ENCODE measurements around the gene MAD2L2. TPM values are rescaled to one million over a fixed set of nuclear protein-coding genes. Genes with fewer than 3 reads are reported as not detected.

Gene MAD2L2
- total RNA-seq, 1 experiment from 2014 or later: 283 TPM

GRCh38 chr1:11629184-11630016 lies 51.5 kb downstream of the MAD2L2 start:
- no peaks in the 10 kb centered on the region for H3K9me3 Mint-ChIP-seq
- H3K4me1 Mint-ChIP-seq: peaks cover 0 to 8% of the 10 kb centered on the region in 2 experiments; a peak in 1 of 4 replicates
- H3K23ac ChIP-seq (ENCODE audit: insufficient read length, low read depth, low read length): no peak overlapping the region
- no peak overlapping the region for H2BK5ac ChIP-seq (ENCODE audit: insufficient read length, low read length)
- no peaks in the 10 kb centered on the region for H3K4me1 ChIP-seq (ENCODE audit: insufficient read depth, low read length)
- no peak overlapping the region for H3K27ac ChIP-seq (ENCODE audit: insufficient read length, low read depth, low read length)
- H3K56ac ChIP-seq (ENCODE audit: insufficient read length, low read depth, low read length): no peak overlapping the region
- no peak for DNase-seq
- no peak overlapping the region for H3K18ac ChIP-seq (ENCODE audit: insufficient read length, low read depth, low read length)
- H3K14ac ChIP-seq (ENCODE audit: insufficient read depth, low read length): no peak overlapping the region
- no peak overlapping the region for H2AFZ ChIP-seq (ENCODE audit: low read length)
- no peaks in the 10 kb centered on the region for H3K23me2 ChIP-seq (ENCODE audit: insufficient read length, low read depth, low read length, poor library complexity, severe bottlenecking)
- no peaks in the 10 kb centered on the region for H3K9me3 ChIP-seq (ENCODE audit: control insufficient read depth, low read depth, low read length)
- H4K91ac ChIP-seq (ENCODE audit: insufficient read length, low read depth, low read length): no peak overlapping the region
- no peak overlapping the region for H3K4me3 Mint-ChIP-seq
- no peaks in the 10 kb centered on the region for H3K79me2 ChIP-seq (ENCODE audit: insufficient read depth, low read length)
- no peak for TF ChIP-seq CTCF (conservative IDR thresholded peaks at IDR 0.05)
- H3K27me3 Mint-ChIP-seq (ENCODE audit: low read depth): peaks cover 15% of the 10 kb centered on the region
- H4K8ac ChIP-seq (replicated peaks; ENCODE audit: insufficient read length, low read depth, low read length): no peak overlapping the region
- H2BK12ac ChIP-seq (ENCODE audit: insufficient read length, low read depth, low read length): no peak overlapping the region
- H3K9ac ChIP-seq (ENCODE audit: extremely low read depth, insufficient read length, low read length): no peak overlapping the region
- H4K20me1 ChIP-seq (ENCODE audit: control insufficient read depth, insufficient read depth, insufficient read length): no peaks in the 10 kb centered on the region
- no peak overlapping the region for H3T11ph ChIP-seq (ENCODE audit: low read length)
- no peak overlapping the region; a peak in 1 of 7 replicates for H3K27ac Mint-ChIP-seq
- H2BK20ac ChIP-seq (ENCODE audit: low read depth, low read length, poor library complexity, severe bottlenecking): no peak overlapping the region
- no peak overlapping the region for H4K5ac ChIP-seq (ENCODE audit: insufficient read length, low read depth, low read length)
- no CpG with 5 or more reads among the region's 15 CpGs for WGBS (ENCODE audit: extremely low coverage, insufficient read length, low lambda C conversion rate)
- no peak overlapping the region for H3K4ac ChIP-seq (ENCODE audit: low read depth, low read length)
- H2AK5ac ChIP-seq (ENCODE audit: insufficient read length, low read length): no peak overlapping the region
- no peaks in the 10 kb centered on the region for H3K27me3 ChIP-seq (ENCODE audit: insufficient read depth, low read length)
- no peaks in the 10 kb centered on the region for H3K79me1 ChIP-seq (ENCODE audit: insufficient read depth, low read depth, low read length, poor library complexity, severe bottlenecking)
- no peak overlapping the region for H3K4me2 ChIP-seq (ENCODE audit: insufficient read depth, insufficient read length, low read length)
- peaks cover 0 to 2% (median 0%) of the 10 kb centered on the region in 3 experiments; a peak in 2 of 7 replicates for H3K36me3 Mint-ChIP-seq (ENCODE audit: insufficient read depth in 1 of 3, low read depth in 3 of 3)
- no peak overlapping the region for H2BK15ac ChIP-seq (ENCODE audit: low read depth, low read length)
- no peak overlapping the region for H2BK120ac ChIP-seq (ENCODE audit: low read depth, low read length, poor library complexity, severe bottlenecking)

All from H9 (cell line).